ENCODE data around the gene FAM110A.
"Not testable (repeated sequence)": the region's sequence is repeated elsewhere in the genome, so short reads cannot be mapped to it uniquely, and the experiment has no call there.

Gene FAM110A

GRCh38 chr20:873875-874607 lies 40.5 kb downstream of the FAM110A start:
- DNase-seq: no peak

GRCh38 chr20:875115-875514 lies 41.6 kb downstream of the FAM110A start:
- no peak for DNase-seq

GRCh38 chr20:877814-878213 lies 44.3 kb downstream of the FAM110A start:
- DNase-seq: no peak

GRCh38 chr20:878511-879307 lies 45.2 kb downstream of the FAM110A start:
- peak; percentile 25 to 48 (median 38) for DNase-seq

- DNase-seq: no peak
Observed at GRCh38 chr20:879626-880025, 46.1 kb downstream of the FAM110A start.

- peak; percentile 63 to 87 (median 84) for DNase-seq
Observed at GRCh38 chr20:881051-881782, 47.7 kb downstream of the FAM110A start.

GRCh38 chr20:881783-882144 lies 48.2 kb downstream of the FAM110A start:
- DNase-seq: no peak

GRCh38 chr20:884983-885952 lies 51.8 kb downstream of the FAM110A start:
- DNase-seq: peak; percentile 23 to 61 (median 42)

- DNase-seq: no peak
Observed at GRCh38 chr20:887137-887536, 53.6 kb downstream of the FAM110A start.

- DNase-seq: no peak
Observed at GRCh38 chr20:888057-888456, 54.5 kb downstream of the FAM110A start.

- DNase-seq: peak; percentile 28 to 65 (median 56)
Observed at GRCh38 chr20:889106-889505, 55.6 kb downstream of the FAM110A start.

- DNase-seq: no peak
Observed at GRCh38 chr20:889932-890463, 56.5 kb downstream of the FAM110A start.

GRCh38 chr20:890666-891057 lies 57.1 kb downstream of the FAM110A start:
- no peak for DNase-seq

- DNase-seq: peak; percentile 71 to 88 (median 85)
Observed at GRCh38 chr20:891058-891705, 57.7 kb downstream of the FAM110A start.

GRCh38 chr20:891706-892080 lies 58.2 kb downstream of the FAM110A start:
- peak in 3 of 4 experiments; percentile 17 to 33 (median 30) for DNase-seq

GRCh38 chr20:892371-892770 lies 58.9 kb downstream of the FAM110A start:
- not testable (repeated sequence) for DNase-seq

Data from suppressor macrophage (primary cell).